ENCODE results near the gene SKOR2. TPM values are rescaled to one million over a fixed set of nuclear protein-coding genes. Genes with fewer than 3 reads are reported as not detected.

SKOR2 gene
- total RNA-seq: not detected in 2 replicates

GRCh38 chr18:47251289-47252120 is at the start of gene SKOR2:
Gene SKOR2, minus strand, starts transcription at chr18:47251660. Its CDS starts 2,477 bp downstream, at chr18:47249183.

GRCh38 chr18:47175898-47176575 is 75.4 kb downstream of the SKOR2 start, which contains the start of gene IER3IP1:
Gene IER3IP1, minus strand, starts transcription at chr18:47176364. Its CDS starts 87 bp downstream, at chr18:47176277.

Other genes starting within 250 kb of the SKOR2 start
- gene ELOA2, start 216.0 kb downstream of the SKOR2 start, total RNA-seq: not detected in 2 replicates
- gene HDHD2, start 101.2 kb downstream of the SKOR2 start, total RNA-seq: 9.0 and 10.6 TPM in 2 replicates
- 17.5 and 19.5 TPM in 2 replicates for gene IER3IP1, start 75.3 kb downstream of the SKOR2 start, total RNA-seq